SK-N-MC (cell line): Measurements from ENCODE around the gene GPX8.

ENCODE experiments used
- EZH2 ChIP-seq: fragments of 200-600 bp; sonication (generic); IDR thresholded peaks from one replicate; pipeline ENCODE4 v1.6.1; 2017; ENCODE audit warnings: antibody characterized with exemption
- FOXP2 ChIP-seq: optimal IDR thresholded peaks from 2 replicates; pipeline ENCODE3; 2011; ENCODE audit warnings: mild to moderate bottlenecking, moderate library complexity; ENCODE audit not compliant: insufficient read depth; ENCODE audit errors: extremely low read length, control extremely low read depth
- POLR2AphosphoS5 ChIP-seq: IDR thresholded peaks from 2 replicates; pipeline ENCODE4 v1.6.1; 2012; ENCODE audit warnings: mild to moderate bottlenecking, low read depth, low read length, borderline replicate concordance

GRCh38 chr5:55154873-55155272 is 5.1 kb upstream of the GPX8 start:
- TF ChIP-seq POLR2AphosphoS5, result no peak
- TF ChIP-seq EZH2, result no peak
- TF ChIP-seq FOXP2, result no peak
